ENCODE data around the gene SCYGR2. TPM values are rescaled to one million over a fixed set of nuclear protein-coding genes. Genes with fewer than 3 reads are reported as not detected.
A peak's percentile ranks its signal among the peaks of the same experiment; 100 is the strongest.

Gene SCYGR2
- total RNA-seq, 2 donors from 2014 or later, result not detected

GRCh38 chr2:227643990-227644551 lies 45.4 kb downstream of the SCYGR2 start:
- peaks cover 12% of the 10 kb centered on the region for H3K4me1 Mint-ChIP-seq
- 78% methylated on average over 4 to 5 of the region's 5 CpGs for WGBS, 2 experiments (ENCODE audit: insufficient coverage in 1 of 2, insufficient read length in 1 of 2)
- H3K27ac Mint-ChIP-seq, result peak overlapping the region; percentile 55
- Histone ChIP-seq H3K27me3 (ENCODE audit: control insufficient read depth, insufficient read depth, low read length, poor library complexity, severe bottlenecking) (no peaks in the 10 kb centered on the region), H3K36me3 (ENCODE audit: control insufficient read depth, insufficient read depth, low read length) (no peaks in the 10 kb centered on the region), H3K9ac (ENCODE audit: extremely low read depth, low read length, poor library complexity, severe bottlenecking) (no peak overlapping the region), H3K9me3 (ENCODE audit: control insufficient read depth, low read length) (no peaks in the 10 kb centered on the region), H3K4me3 (ENCODE audit: low read length) (no peak overlapping the region), H3K4me1 (ENCODE audit: control insufficient read depth, insufficient read depth, low read length) (peaks cover 3% of the 10 kb centered on the region), H3K27ac (ENCODE audit: low read depth, low read length) (no peak overlapping the region)
- TF ChIP-seq CTCF (conservative IDR thresholded peaks at IDR 0.05), result peak; percentile 16
- no peak overlapping the region for H3K4me3 Mint-ChIP-seq
- H3K27me3 Mint-ChIP-seq (ENCODE audit: insufficient read depth), result no peaks in the 10 kb centered on the region
- no peaks in the 10 kb centered on the region for H3K36me3 Mint-ChIP-seq (ENCODE audit: low read depth)
- peak; percentile 55 for DNase-seq
- H3K9me3 Mint-ChIP-seq, result no peaks in the 10 kb centered on the region

Other genes starting within 250 kb of the SCYGR2 start
- gene TM4SF20, start 219.6 kb upstream of the SCYGR2 start, total RNA-seq, result not detected
- gene SCYGR1, start 210.9 kb upstream of the SCYGR2 start, total RNA-seq, result not detected
- 10 to 100 TPM; 90.3 to 92.0 TPM for gene AGFG1, start 126.7 kb upstream of the SCYGR2 start, total RNA-seq
- not detected for gene SCYGR3, start 15.9 kb downstream of the SCYGR2 start, total RNA-seq
- gene SCYGR4, start 18.6 kb downstream of the SCYGR2 start, total RNA-seq, result not detected
- not detected for gene SCYGR5, start 67.9 kb downstream of the SCYGR2 start, total RNA-seq
- 1 to 10 TPM in 1 of 2 donors, under 1 TPM in 1; 0.68 to 1.1 TPM for gene SLC19A3, start 119.1 kb downstream of the SCYGR2 start, total RNA-seq
- gene SCYGR6, start 125.9 kb downstream of the SCYGR2 start, total RNA-seq, result not detected
- not detected for gene SCYGR7, start 129.4 kb downstream of the SCYGR2 start, total RNA-seq
- not detected for gene SCYGR8, start 147.0 kb downstream of the SCYGR2 start, total RNA-seq
- gene CCL20, start 214.9 kb downstream of the SCYGR2 start, total RNA-seq, result not detected

All from endodermal cell (in vitro differentiated cells).